Astrocyte (in vitro differentiated cells and primary cell): ENCODE data around the gene TEX51. TPM values are rescaled to one million over a fixed set of nuclear protein-coding genes. Genes with fewer than 3 reads are reported as not detected.

Experiments
- DNase-seq: peaks from one replicate; pipeline ENCODE4 v3.0.0-alpha.2; 2010; ENCODE audit warnings: low read depth
- FAIRE-seq: peaks from 2 replicates; lab custom pipeline; 2011; peaks lifted over from hg19 to GRCh38; lab: Jason Lieb, UNC
- H2AFZ ChIP-seq: 2 replicates; pipeline ENCODE4 v1.6.0; 2012; ENCODE audit warnings: low read depth, low read length, inconsistent platforms
- H3K27ac ChIP-seq: 2 replicates; pipeline ENCODE4 v1.5.1; 2011; ENCODE audit warnings: low read depth, low read length, inconsistent platforms
- H3K27me3 ChIP-seq: 2 replicates; pipeline ENCODE4 v1.6.0; 2011; ENCODE audit warnings: low read length, inconsistent platforms; ENCODE audit not compliant: insufficient read depth
- H3K36me3 ChIP-seq: 2 replicates; pipeline ENCODE4 v1.5.1; 2011; ENCODE audit warnings: low read length, inconsistent platforms; ENCODE audit not compliant: insufficient read depth
- H3K4me1 ChIP-seq: 2 replicates; pipeline ENCODE4 v1.5.1; 2011; ENCODE audit warnings: low read length, inconsistent platforms; ENCODE audit not compliant: insufficient read depth
- H3K4me2 ChIP-seq: 2 replicates; pipeline ENCODE4 v1.6.0; 2012; ENCODE audit warnings: low read length, inconsistent platforms
- H3K4me3 ChIP-seq: 2 replicates; pipeline ENCODE4 v1.5.1; 2011; ENCODE audit warnings: low read depth, mild to moderate bottlenecking, low read length, inconsistent platforms; ENCODE audit not compliant: insufficient read depth
- H3K79me2 ChIP-seq: 2 replicates; pipeline ENCODE4 v1.6.0; 2012; ENCODE audit warnings: mild to moderate bottlenecking, low read length, inconsistent platforms; ENCODE audit not compliant: insufficient read depth
- H3K9ac ChIP-seq: 2 replicates; pipeline ENCODE4 v1.6.0; 2012; ENCODE audit warnings: mild to moderate bottlenecking, low read length, inconsistent platforms
- H3K9me3 ChIP-seq: 2 replicates; pipeline ENCODE4 v1.5.1; 2012; ENCODE audit warnings: low read depth, mild to moderate bottlenecking, low read length, inconsistent platforms; ENCODE audit not compliant: insufficient read depth
- H4K20me1 ChIP-seq: 2 replicates; pipeline ENCODE4 v1.6.0; 2012; ENCODE audit warnings: low read length, inconsistent platforms; ENCODE audit not compliant: insufficient read depth
- H3K27ac Mint-ChIP-seq: one replicate; pipeline ENCODE4 v1.8.0; 2021; ENCODE audit warnings: mild to moderate bottlenecking, mixed read lengths; ENCODE audit not compliant: unreplicated experiment
- H3K27me3 Mint-ChIP-seq: one replicate; pipeline ENCODE4 v1.8.0; 2021; ENCODE audit warnings: low read depth, mixed read lengths; ENCODE audit not compliant: unreplicated experiment
- H3K36me3 Mint-ChIP-seq: one replicate; pipeline ENCODE4 v1.8.0; 2021; ENCODE audit warnings: low read depth, mixed read lengths; ENCODE audit not compliant: unreplicated experiment
- H3K4me1 Mint-ChIP-seq: one replicate; pipeline ENCODE4 v1.8.0; 2021; ENCODE audit warnings: low read depth, mixed read lengths; ENCODE audit not compliant: unreplicated experiment
- H3K4me3 Mint-ChIP-seq: one replicate; pipeline ENCODE4 v1.8.0; 2021; ENCODE audit warnings: mild to moderate bottlenecking, moderate library complexity, mixed read lengths; ENCODE audit not compliant: unreplicated experiment
- H3K9me3 Mint-ChIP-seq: one replicate; pipeline ENCODE4 v1.8.0; 2021; ENCODE audit warnings: mild to moderate bottlenecking, mixed read lengths; ENCODE audit not compliant: unreplicated experiment
- CTCF ChIP-seq: IDR thresholded peaks from 2 replicates; pipeline ENCODE4 v1.5.1; 2011; ENCODE audit warnings: low read depth, mild to moderate bottlenecking, inconsistent platforms, low read length, moderate library complexity; ENCODE audit not compliant: insufficient read depth
- EZH2 ChIP-seq: IDR thresholded peaks from 2 replicates; pipeline ENCODE4 v1.6.1; 2012; ENCODE audit warnings: mild to moderate bottlenecking, low read length, inconsistent platforms; ENCODE audit not compliant: insufficient read depth
- total RNA-seq: library from RNA; stranded (reverse); gene quantifications from 2 replicates; pipeline ENCODE4 v1.2.1, GENCODE V29; 2021

TEX51 gene
- total RNA-seq, 1 donor from 2014 or later, result not detected

DNA sequence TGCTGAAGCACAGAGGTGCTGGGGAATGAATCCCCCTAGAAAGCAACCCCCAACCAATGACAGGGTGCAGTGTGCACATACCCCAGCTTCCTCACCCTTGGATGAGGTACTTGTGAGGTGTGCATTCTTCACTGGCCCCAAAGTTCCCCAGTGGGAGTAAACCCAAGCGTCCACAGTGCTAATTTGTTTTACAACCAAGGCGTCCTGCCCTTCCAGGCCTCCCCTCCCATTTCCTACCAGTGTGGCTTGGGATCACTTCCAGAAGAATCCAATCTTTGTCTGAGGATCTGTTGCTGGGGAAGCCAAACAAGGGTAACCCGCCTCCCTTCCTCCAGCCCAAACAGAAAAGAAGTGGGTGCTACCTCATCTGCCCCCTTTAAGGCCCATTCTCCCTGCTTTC, 40.3 kb upstream of the TEX51 start:
- no peaks in the 10 kb centered on the region for H3K36me3 ChIP-seq
- peaks cover 1% of the 10 kb centered on the region for H3K4me1 Mint-ChIP-seq
- no peak overlapping the region for H3K27ac Mint-ChIP-seq
- FAIRE-seq, result no peak
- H3K27me3 Mint-ChIP-seq, result peaks cover 35% of the 10 kb centered on the region
- no peaks in the 10 kb centered on the region for H3K27me3 ChIP-seq
- no peak overlapping the region for H3K27ac ChIP-seq
- no peak overlapping the region for H3K4me3 ChIP-seq
- no peaks in the 10 kb centered on the region for H4K20me1 ChIP-seq
- H3K79me2 ChIP-seq, result no peaks in the 10 kb centered on the region
- no peak overlapping the region for H3K4me2 ChIP-seq
- DNase-seq, result no peak
- no peak overlapping the region for H3K9ac ChIP-seq
- H3K36me3 Mint-ChIP-seq, result no peaks in the 10 kb centered on the region
- no peaks in the 10 kb centered on the region for H3K9me3 ChIP-seq
- peaks cover 4% of the 10 kb centered on the region for H3K9me3 Mint-ChIP-seq
- TF ChIP-seq CTCF (no peak), EZH2 (no peak)
- no peak overlapping the region for H3K4me3 Mint-ChIP-seq
- H3K4me1 ChIP-seq, result no peaks in the 10 kb centered on the region
- H2AFZ ChIP-seq, result no peak overlapping the region

- H3K9ac ChIP-seq, result no peak overlapping the region
- no peak for TF ChIP-seq EZH2
- no peak for TF ChIP-seq CTCF
- no peak overlapping the region for H3K27ac ChIP-seq
These were observed 39.7 kb upstream of the TEX51 start for GRCh38 chr2:126858991-126859390.

GRCh38 chr2:126859631-126860030, 39.1 kb upstream of the TEX51 start:
- peaks cover 4% of the 10 kb centered on the region for H3K9me3 Mint-ChIP-seq
- H3K27ac ChIP-seq, result no peak overlapping the region
- H3K4me2 ChIP-seq, result no peak overlapping the region
- no peak overlapping the region for H2AFZ ChIP-seq
- H3K4me1 ChIP-seq, result no peaks in the 10 kb centered on the region
- TF ChIP-seq CTCF (no peak), EZH2 (no peak)
- no peaks in the 10 kb centered on the region for H3K9me3 ChIP-seq
- H3K27ac Mint-ChIP-seq, result no peak overlapping the region
- no peaks in the 10 kb centered on the region for H4K20me1 ChIP-seq
- FAIRE-seq, result no peak
- H3K27me3 Mint-ChIP-seq, result peaks cover 37% of the 10 kb centered on the region
- no peaks in the 10 kb centered on the region for H3K36me3 Mint-ChIP-seq
- H3K9ac ChIP-seq, result no peak overlapping the region
- no peaks in the 10 kb centered on the region for H3K79me2 ChIP-seq
- H3K4me3 ChIP-seq, result no peak overlapping the region
- no peak overlapping the region for H3K4me3 Mint-ChIP-seq
- no peaks in the 10 kb centered on the region for H3K36me3 ChIP-seq
- H3K4me1 Mint-ChIP-seq, result no peaks in the 10 kb centered on the region
- H3K27me3 ChIP-seq, result no peaks in the 10 kb centered on the region
- DNase-seq, result no peak

More at GRCh38 chr2:126858991-126859390, 39.7 kb upstream of the TEX51 start:
- no peaks in the 10 kb centered on the region for H3K4me1 ChIP-seq
- H3K4me2 ChIP-seq, result no peak overlapping the region
- DNase-seq, result no peak
- H2AFZ ChIP-seq, result no peak overlapping the region
- H3K4me3 ChIP-seq, result no peak overlapping the region
- no peaks in the 10 kb centered on the region for H3K9me3 ChIP-seq
- H3K79me2 ChIP-seq, result no peaks in the 10 kb centered on the region
- no peak overlapping the region for H3K4me3 Mint-ChIP-seq
- no peaks in the 10 kb centered on the region for H3K27me3 ChIP-seq
- no peaks in the 10 kb centered on the region for H3K36me3 Mint-ChIP-seq
- H4K20me1 ChIP-seq, result no peaks in the 10 kb centered on the region
- no peaks in the 10 kb centered on the region for H3K36me3 ChIP-seq
- peaks cover 37% of the 10 kb centered on the region for H3K27me3 Mint-ChIP-seq
- H3K4me1 Mint-ChIP-seq, result no peaks in the 10 kb centered on the region
- H3K27ac Mint-ChIP-seq, result no peak overlapping the region
- H3K9me3 Mint-ChIP-seq, result peaks cover 4% of the 10 kb centered on the region
- no peak for FAIRE-seq
